Calu3 (cell line): ENCODE measurements around the gene CDC73. TPM values are rescaled to one million over a fixed set of nuclear protein-coding genes. Genes with fewer than 3 reads are reported as not detected.

Experiments used
- BruUV-seq: library from RNA; stranded (reverse); fragments of 400-500 nt; replicated peaks from 2 replicates; lab custom pipeline; 2021; lab: Mats Ljungman, UMichigan
- CTCF ChIA-PET: fragments of 300-600 bp; sonication (Branson Sonifier 250); formaldehyde crosslinking; loops from one replicate; lab custom pipeline; 2022; ENCODE audit warnings: antibody characterized with exemption; lab: Charles Lee
- DNase-seq: peaks from one replicate; pipeline ENCODE4 v3.0.0; 2022
- H3K27ac Mint-ChIP-seq: one replicate; pipeline ENCODE4 v1.8.0; 2022; ENCODE audit warnings: mixed read lengths; ENCODE audit not compliant: unreplicated experiment
- H3K27me3 Mint-ChIP-seq: one replicate; pipeline ENCODE4 v1.8.0; 2022; ENCODE audit warnings: mixed read lengths; ENCODE audit not compliant: unreplicated experiment
- H3K36me3 Mint-ChIP-seq: one replicate; pipeline ENCODE4 v1.8.0; 2022; ENCODE audit warnings: mild to moderate bottlenecking, moderate library complexity, mixed read lengths; ENCODE audit not compliant: insufficient read depth, unreplicated experiment
- H3K4me1 Mint-ChIP-seq: one replicate; pipeline ENCODE4 v1.8.0; 2022; ENCODE audit warnings: mild to moderate bottlenecking, low read depth, mixed read lengths; ENCODE audit not compliant: unreplicated experiment
- H3K4me3 Mint-ChIP-seq: one replicate; pipeline ENCODE4 v1.8.0; 2022; ENCODE audit warnings: mild to moderate bottlenecking, low read depth, moderate library complexity, mixed read lengths; ENCODE audit not compliant: unreplicated experiment
- H3K9me3 Mint-ChIP-seq: one replicate; pipeline ENCODE4 v1.8.0; 2022; ENCODE audit warnings: low read depth, mixed read lengths; ENCODE audit not compliant: unreplicated experiment
- intact Hi-C: fragments of 100-400 bp; cut with micrococcal nuclease; formaldehyde crosslinking; loops from one replicate; pipeline ENCODE4 v1.10.0; 2022; ENCODE audit not compliant: unreplicated experiment
- total RNA-seq: library from RNA; stranded (reverse); gene quantifications from 2 replicates; pipeline ENCODE4 v1.2.3, GENCODE V29; 2022
- TF ChIP-seq, protein P1 (sequence below): fragments of 200-600 bp; IDR thresholded peaks from one replicate; pipeline ENCODE4 v1.8.0; 2022; ENCODE audit warnings: antibody characterized with exemption; ENCODE audit not compliant: unreplicated experiment

Gene CDC73
- total RNA-seq, 1 experiment from 2014 or later = 75.2 TPM

- BruUV-seq = no TSS peak
- TF ChIP-seq, protein P1, sequence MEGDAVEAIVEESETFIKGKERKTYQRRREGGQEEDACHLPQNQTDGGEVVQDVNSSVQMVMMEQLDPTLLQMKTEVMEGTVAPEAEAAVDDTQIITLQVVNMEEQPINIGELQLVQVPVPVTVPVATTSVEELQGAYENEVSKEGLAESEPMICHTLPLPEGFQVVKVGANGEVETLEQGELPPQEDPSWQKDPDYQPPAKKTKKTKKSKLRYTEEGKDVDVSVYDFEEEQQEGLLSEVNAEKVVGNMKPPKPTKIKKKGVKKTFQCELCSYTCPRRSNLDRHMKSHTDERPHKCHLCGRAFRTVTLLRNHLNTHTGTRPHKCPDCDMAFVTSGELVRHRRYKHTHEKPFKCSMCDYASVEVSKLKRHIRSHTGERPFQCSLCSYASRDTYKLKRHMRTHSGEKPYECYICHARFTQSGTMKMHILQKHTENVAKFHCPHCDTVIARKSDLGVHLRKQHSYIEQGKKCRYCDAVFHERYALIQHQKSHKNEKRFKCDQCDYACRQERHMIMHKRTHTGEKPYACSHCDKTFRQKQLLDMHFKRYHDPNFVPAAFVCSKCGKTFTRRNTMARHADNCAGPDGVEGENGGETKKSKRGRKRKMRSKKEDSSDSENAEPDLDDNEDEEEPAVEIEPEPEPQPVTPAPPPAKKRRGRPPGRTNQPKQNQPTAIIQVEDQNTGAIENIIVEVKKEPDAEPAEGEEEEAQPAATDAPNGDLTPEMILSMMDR = no peak
- Mint-ChIP-seq H3K36me3 (peaks cover 11% of the 10 kb centered on the region), H3K4me1 (no peaks in the 10 kb centered on the region), H3K27ac (no peak overlapping the region), H3K27me3 (no peaks in the 10 kb centered on the region), H3K9me3 (no peaks in the 10 kb centered on the region), H3K4me3 (no peak overlapping the region)
- CTCF ChIA-PET = no interaction called here
- intact Hi-C loops = no loop called here
- DNase-seq = no peak
Measured at GRCh38 chr1:193094112-193094511, 27.7 kb upstream of the CDC73 start.

DNA sequence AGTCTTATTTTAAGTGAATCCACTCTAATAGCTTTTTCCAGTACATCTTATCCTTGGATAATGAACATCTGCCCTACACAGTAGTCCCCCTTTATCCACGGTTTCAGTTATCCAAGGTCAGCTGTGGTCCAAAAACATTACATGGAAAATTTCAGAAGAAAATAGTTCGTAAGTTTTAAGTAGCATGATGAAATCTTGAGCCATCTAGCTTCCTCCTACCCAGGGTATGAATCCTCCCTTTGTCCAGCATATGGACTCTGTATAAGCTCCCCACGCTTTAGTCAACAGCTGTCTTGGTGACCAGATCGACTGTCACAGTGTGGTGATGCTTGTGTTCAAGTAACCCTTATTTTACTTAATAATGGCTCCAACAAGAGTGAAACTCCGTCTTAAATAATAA is 19.2 kb upstream of the CDC73 start:
- Mint-ChIP-seq H3K27ac (no peak overlapping the region), H3K4me1 (peaks cover 17% of the 10 kb centered on the region), H3K9me3 (no peaks in the 10 kb centered on the region), H3K27me3 (no peaks in the 10 kb centered on the region), H3K36me3 (peaks cover 22% of the 10 kb centered on the region), H3K4me3 (no peak overlapping the region)
- DNase-seq = no peak
- TF ChIP-seq, protein P1 = no peak
- CTCF ChIA-PET = interaction anchor here (0.6 kb wide), 1 partner anchor 39 kb away, joined by 3 read pairs; no protein-coding TSS in a partner anchor
- intact Hi-C loops = loop anchor here (5.0 kb wide), 2 partner anchors 40 to 290 kb away; no protein-coding TSS in a partner anchor
- no TSS peak for BruUV-seq

DNA sequence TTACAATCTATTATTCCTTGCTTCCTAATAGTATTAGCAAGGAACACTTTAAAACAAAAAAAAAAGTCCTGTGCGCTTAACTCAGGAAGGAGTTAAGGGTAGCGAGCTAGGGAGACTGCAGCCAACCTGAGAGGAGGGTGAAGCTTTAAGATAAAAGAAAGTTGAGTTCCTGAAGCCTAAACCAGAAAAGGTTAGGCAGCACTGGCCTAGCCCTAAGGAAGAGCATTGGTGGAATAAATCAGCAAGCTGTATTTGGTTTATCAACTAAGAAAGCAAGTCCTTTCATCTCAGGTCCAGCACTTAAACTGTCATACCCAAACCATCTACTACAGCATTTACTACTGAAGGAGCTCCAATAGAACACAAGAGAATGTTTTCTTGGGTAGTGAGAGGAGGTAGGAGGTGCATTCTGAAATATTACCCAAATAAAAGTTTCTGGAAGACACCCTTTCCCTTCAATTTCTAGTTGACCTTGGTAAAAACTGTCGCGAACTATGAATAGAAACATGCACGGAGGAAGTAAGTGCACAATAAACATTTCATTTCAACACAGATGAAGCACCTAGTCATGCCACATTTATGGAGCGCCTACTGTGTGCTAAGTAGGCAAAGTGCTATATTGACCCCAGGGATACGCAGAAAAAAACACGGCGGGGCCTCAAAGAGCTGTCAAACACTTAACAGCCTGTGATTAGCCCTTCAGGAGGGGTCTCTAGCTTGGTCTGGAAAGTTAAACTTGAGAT is 17.9 kb upstream of the CDC73 start:
- Mint-ChIP-seq H3K4me3 (peak overlapping the region; percentile 83), H3K27me3 (no peaks in the 10 kb centered on the region), H3K4me1 (peaks cover 17% of the 10 kb centered on the region), H3K27ac (peak overlapping the region; percentile 76), H3K9me3 (no peaks in the 10 kb centered on the region), H3K36me3 (peaks cover 22% of the 10 kb centered on the region)
- no peak for DNase-seq
- intact Hi-C loops = loop anchor here (2.0 to 5.0 kb wide), 3 partner anchors 19 to 292 kb away; partner anchors contain the start of gene CDC73
- CTCF ChIA-PET = interaction anchor here (0.8 to 2.1 kb wide), 2 partner anchors 18 to 45 kb away, joined by 3 to 8 read pairs; partner anchors contain the start of genes CDC73 and UCHL5
- no TSS peak for BruUV-seq
- TF ChIP-seq, protein P1 = no peak

DNA sequence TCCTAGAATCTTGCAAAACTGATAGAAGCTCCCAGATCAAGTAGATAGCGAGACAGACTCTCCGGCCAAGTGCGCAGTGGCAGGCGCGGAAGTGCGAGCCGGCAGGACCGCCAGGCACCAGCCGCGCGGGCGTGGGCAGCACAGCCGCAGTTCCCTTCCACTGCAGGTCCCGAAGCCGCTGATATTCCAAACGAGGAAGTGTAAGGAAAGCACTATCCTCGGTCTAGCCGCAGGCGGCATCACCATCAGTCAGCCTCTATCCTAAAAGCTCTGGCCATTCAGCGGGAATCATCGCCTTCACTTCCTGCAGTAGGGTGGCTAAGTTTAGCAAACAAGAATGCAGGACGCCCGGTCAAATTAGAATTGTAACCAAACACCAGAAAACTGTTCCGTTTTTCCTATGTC is 17.3 kb upstream of the CDC73 start:
- intact Hi-C loops = loop anchor here (2.0 to 5.0 kb wide), 3 partner anchors 18 to 292 kb away; partner anchors contain the start of gene CDC73
- no peaks in the 10 kb centered on the region for H3K9me3 Mint-ChIP-seq

More for the DNA sequence above, 17.3 kb upstream of the CDC73 start:
- CTCF ChIA-PET = interaction anchor here (2.1 kb wide), 1 partner anchor 17 kb away, joined by 8 read pairs; the partner anchor contains the start of gene CDC73
- Mint-ChIP-seq H3K27ac (peak overlapping the region; percentile 76), H3K27me3 (no peaks in the 10 kb centered on the region), H3K36me3 (peaks cover 22% of the 10 kb centered on the region), H3K4me1 (peaks cover 17% of the 10 kb centered on the region), H3K4me3 (peak overlapping the region; percentile 83)
- BruUV-seq = no TSS peak
- TF ChIP-seq, protein P1 = no peak
- DNase-seq = peak; percentile 38
